Measurements from ENCODE around the gene SMIM32. TPM values are rescaled to one million over a fixed set of nuclear protein-coding genes. Genes with fewer than 3 reads are reported as not detected.

The SMIM32 gene
- total and polyA plus RNA-seq, 2 of the 4 experiments (the other 2 are of a cell fraction), result not detected

DNA sequence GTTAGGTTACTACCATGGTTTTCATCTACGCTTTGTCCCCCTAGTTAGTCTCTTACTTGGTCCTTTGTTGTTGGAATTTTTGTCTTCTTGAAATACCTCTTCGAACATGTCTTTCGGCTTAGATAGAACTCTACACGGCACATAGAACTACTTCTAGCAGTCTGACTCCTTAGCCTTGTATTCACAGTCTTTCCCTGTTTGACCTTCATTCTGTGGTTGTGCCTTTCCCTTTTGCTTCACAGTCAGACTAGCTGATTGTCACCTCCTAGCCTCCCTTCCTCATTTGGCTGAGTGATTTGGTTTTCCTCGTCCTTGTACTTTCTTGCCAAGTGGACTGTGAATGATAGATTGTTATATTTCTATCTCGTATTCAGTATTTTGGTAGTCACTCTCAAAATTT is 49.6 kb downstream of the SMIM32 start:
- CTCF ChIA-PET, result no interaction called here
- no peak for TF ChIP-seq SMC3 (IDR thresholded peaks at IDR 0.05; ENCODE audit: low read depth, low read length)
- TF ChIP-seq BHLHE40 (IDR thresholded peaks at IDR 0.05; ENCODE audit: low read depth, low read length), result no peak
- TF ChIP-seq RAD21 (IDR thresholded peaks at IDR 0.05; ENCODE audit: low read length), result no peak
- TF ChIP-seq, protein P1, sequence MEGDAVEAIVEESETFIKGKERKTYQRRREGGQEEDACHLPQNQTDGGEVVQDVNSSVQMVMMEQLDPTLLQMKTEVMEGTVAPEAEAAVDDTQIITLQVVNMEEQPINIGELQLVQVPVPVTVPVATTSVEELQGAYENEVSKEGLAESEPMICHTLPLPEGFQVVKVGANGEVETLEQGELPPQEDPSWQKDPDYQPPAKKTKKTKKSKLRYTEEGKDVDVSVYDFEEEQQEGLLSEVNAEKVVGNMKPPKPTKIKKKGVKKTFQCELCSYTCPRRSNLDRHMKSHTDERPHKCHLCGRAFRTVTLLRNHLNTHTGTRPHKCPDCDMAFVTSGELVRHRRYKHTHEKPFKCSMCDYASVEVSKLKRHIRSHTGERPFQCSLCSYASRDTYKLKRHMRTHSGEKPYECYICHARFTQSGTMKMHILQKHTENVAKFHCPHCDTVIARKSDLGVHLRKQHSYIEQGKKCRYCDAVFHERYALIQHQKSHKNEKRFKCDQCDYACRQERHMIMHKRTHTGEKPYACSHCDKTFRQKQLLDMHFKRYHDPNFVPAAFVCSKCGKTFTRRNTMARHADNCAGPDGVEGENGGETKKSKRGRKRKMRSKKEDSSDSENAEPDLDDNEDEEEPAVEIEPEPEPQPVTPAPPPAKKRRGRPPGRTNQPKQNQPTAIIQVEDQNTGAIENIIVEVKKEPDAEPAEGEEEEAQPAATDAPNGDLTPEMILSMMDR (conservative IDR thresholded peaks at IDR 0.05; ENCODE audit: low read depth, low read length), result no peak
- TF ChIP-seq RCOR1 (IDR thresholded peaks at IDR 0.05; ENCODE audit: insufficient replicate concordance, low read length), result no peak
- no TSS peak for BruUV-seq (replicated peaks)

More for the DNA sequence above, 49.6 kb downstream of the SMIM32 start:
- Histone ChIP-seq H2BK120ac (ENCODE audit: low read depth, low read length) (no peak overlapping the region), H4K8ac (ENCODE audit: low read depth in 2 of 2, low read length in 2 of 2) (no peak overlapping the region), H3K23ac (ENCODE audit: low read depth, low read length) (no peak overlapping the region), H3K4me3 (ENCODE audit: insufficient read depth, low read depth, low read length) (no peak overlapping the region), H2AK9ac (replicated peaks; ENCODE audit: low read depth, low read length, poor library complexity) (no peak overlapping the region), H3K9ac (ENCODE audit: low read depth, low read length) (no peak overlapping the region), H3K18ac (ENCODE audit: low read depth, low read length) (no peak overlapping the region), H3K56ac (ENCODE audit: extremely low read depth, insufficient read depth, low read length) (no peak overlapping the region), H3K9me1 (ENCODE audit: insufficient read depth, low read length) (peaks cover 12% of the 10 kb centered on the region), H2AFZ (replicated peaks; ENCODE audit: low read length, poor library complexity) (no peak overlapping the region), H4K5ac (ENCODE audit: low read depth, low read length) (no peak overlapping the region), H3K27me3 (ENCODE audit: control insufficient read depth, insufficient read depth, low read length) (no peaks in the 10 kb centered on the region), H3K4ac (ENCODE audit: low read depth, low read length) (no peak overlapping the region), H2BK5ac (ENCODE audit: low read depth, low read length, poor library complexity, severe bottlenecking) (no peak overlapping the region), H3K4me1 (ENCODE audit: control insufficient read depth, insufficient read depth, low read length) (peaks cover 15% of the 10 kb centered on the region), H4K20me1 (ENCODE audit: insufficient read depth, low read length) (peaks cover 68% of the 10 kb centered on the region), H3K4me2 (ENCODE audit: low read depth, low read length) (peak overlapping the region; percentile 67; the same call in 1 of the 2 replicates), H3K79me1 (ENCODE audit: low read depth in 1 of 2, low read length in 2 of 2) (peaks cover 7 to 48% of the 10 kb centered on the region in 2 experiments; a peak in 2 of 4 replicates), H2BK20ac (ENCODE audit: low read depth, low read length) (no peak overlapping the region), H2BK15ac (ENCODE audit: low read depth, low read length) (no peak overlapping the region), H2AK5ac (ENCODE audit: low read depth, low read length) (no peak overlapping the region), H3K14ac (replicated peaks; ENCODE audit: low read depth, low read length) (no peak overlapping the region), H3K27ac (ENCODE audit: insufficient read depth, low read length) (no peak overlapping the region), H4K91ac (ENCODE audit: insufficient read depth, low read depth, low read length) (no peak overlapping the region), H3K9me3 (ENCODE audit: control insufficient read depth, insufficient read depth, low read length) (no peaks in the 10 kb centered on the region), H3K36me3 (ENCODE audit: control insufficient read depth, insufficient read depth, low read length) (no peaks in the 10 kb centered on the region; the same call in 1 of the 2 replicates)
- ATAC-seq (ENCODE audit: low read depth), result no peak
- intact Hi-C loops (cut with micrococcal nuclease), result no loop called here
- dilution Hi-C loops (cut with HindIII; ENCODE audit: low sequenced_read_pairs, unreplicated experiment), result no loop called here
- POLR2A ChIA-PET (ENCODE audit: unreplicated experiment), result no interaction called here
- no peak for DNase-seq
- in situ Hi-C loops (cut with MboI; ENCODE audit: low sequenced_read_pairs), result no loop called here
- no CpG with 5 or more reads among the region's 6 CpGs for WGBS, 2 experiments (ENCODE audit: extremely low coverage in 2 of 2, insufficient read length in 1 of 2)

Measured in IMR-90 (cell line).